ENCODE data around the gene AGAP5. TPM values are rescaled to one million over a fixed set of nuclear protein-coding genes. Genes with fewer than 3 reads are reported as not detected.
"Not testable (repeated sequence)": the region's sequence is repeated elsewhere in the genome, so short reads cannot be mapped to it uniquely, and the experiment has no call there.

AGAP5 gene
- total and polyA plus RNA-seq, 2 of the 4 experiments (the other 2 are of a cell fraction) = 1.8 to 4.1 TPM

GRCh38 chr10:73708122-73708521 is 10.2 kb upstream of the AGAP5 start:
- WGBS, 2 experiments (ENCODE audit: extremely low coverage in 2 of 2, insufficient read length in 1 of 2) = no CpG with 5 or more reads among the region's 1 CpG
- H3K27me3 ChIP-seq (ENCODE audit: control insufficient read depth, insufficient read depth, low read length); H4K20me1 ChIP-seq (ENCODE audit: insufficient read depth, low read length); H3K14ac ChIP-seq (replicated peaks; ENCODE audit: low read depth, low read length); H3K27ac ChIP-seq (ENCODE audit: insufficient read depth, low read length); POLR2A ChIA-PET (ENCODE audit: unreplicated experiment); H2BK15ac ChIP-seq (ENCODE audit: low read depth, low read length); H4K5ac ChIP-seq (ENCODE audit: low read depth, low read length); H3K18ac ChIP-seq (ENCODE audit: low read depth, low read length); H3K79me1 ChIP-seq (ENCODE audit: low read depth in 1 of 2, low read length in 2 of 2); H3K9ac ChIP-seq (ENCODE audit: low read depth, low read length); ATAC-seq (ENCODE audit: low read depth); dilution Hi-C loops (cut with HindIII; ENCODE audit: low sequenced_read_pairs, unreplicated experiment); intact Hi-C loops (cut with micrococcal nuclease); CTCF ChIA-PET; H2AFZ ChIP-seq (replicated peaks; ENCODE audit: low read length, poor library complexity); H3K23ac ChIP-seq (ENCODE audit: low read depth, low read length); H3K9me3 ChIP-seq (ENCODE audit: control insufficient read depth, insufficient read depth, low read length); H4K8ac ChIP-seq (ENCODE audit: low read depth in 2 of 2, low read length in 2 of 2); H3K4me2 ChIP-seq (ENCODE audit: low read depth, low read length); H3K56ac ChIP-seq (ENCODE audit: extremely low read depth, insufficient read depth, low read length); DNase-seq; H3K4me3 ChIP-seq (ENCODE audit: insufficient read depth, low read depth, low read length); H4K91ac ChIP-seq (ENCODE audit: insufficient read depth, low read depth, low read length); H3K9me1 ChIP-seq (ENCODE audit: insufficient read depth, low read length); H2AK9ac ChIP-seq (replicated peaks; ENCODE audit: low read depth, low read length, poor library complexity); BruUV-seq (replicated peaks); H3K36me3 ChIP-seq (ENCODE audit: control insufficient read depth, insufficient read depth, low read length); in situ Hi-C loops (cut with MboI; ENCODE audit: low sequenced_read_pairs); H2BK20ac ChIP-seq (ENCODE audit: low read depth, low read length): not testable (repeated sequence)
- Histone ChIP-seq H3K4me1 (ENCODE audit: control insufficient read depth, insufficient read depth, low read length) (peaks cover 12% of the 10 kb centered on the region), H2BK5ac (ENCODE audit: low read depth, low read length, poor library complexity, severe bottlenecking) (peak overlapping the region; percentile 19), H3K4ac (ENCODE audit: low read depth, low read length) (peak overlapping the region; percentile 29), H2AK5ac (ENCODE audit: low read depth, low read length) (peak overlapping the region; percentile 35; the same call in 1 of the 2 replicates), H2BK120ac (ENCODE audit: low read depth, low read length) (0 out of 2 replicates have a peak overlapping the region, but pooled peaks have one; percentile 8)

GRCh38 chr10:73707628-73708027 is 9.7 kb upstream of the AGAP5 start:
- peaks cover 12% of the 10 kb centered on the region for H3K4me1 ChIP-seq (ENCODE audit: control insufficient read depth, insufficient read depth, low read length)
- intact Hi-C loops (cut with micrococcal nuclease); H3K9me1 ChIP-seq (ENCODE audit: insufficient read depth, low read length); H3K79me1 ChIP-seq (ENCODE audit: low read depth in 1 of 2, low read length in 2 of 2); H2AK9ac ChIP-seq (replicated peaks; ENCODE audit: low read depth, low read length, poor library complexity); ATAC-seq (ENCODE audit: low read depth); in situ Hi-C loops (cut with MboI; ENCODE audit: low sequenced_read_pairs); H3K4ac ChIP-seq (ENCODE audit: low read depth, low read length); H3K4me2 ChIP-seq (ENCODE audit: low read depth, low read length); POLR2A ChIA-PET (ENCODE audit: unreplicated experiment); H4K5ac ChIP-seq (ENCODE audit: low read depth, low read length); H3K18ac ChIP-seq (ENCODE audit: low read depth, low read length); H3K23ac ChIP-seq (ENCODE audit: low read depth, low read length); H3K9ac ChIP-seq (ENCODE audit: low read depth, low read length); H2AFZ ChIP-seq (replicated peaks; ENCODE audit: low read length, poor library complexity); H2BK20ac ChIP-seq (ENCODE audit: low read depth, low read length); H3K27ac ChIP-seq (ENCODE audit: insufficient read depth, low read length); H2BK15ac ChIP-seq (ENCODE audit: low read depth, low read length); H2AK5ac ChIP-seq (ENCODE audit: low read depth, low read length); BruUV-seq (replicated peaks); H3K9me3 ChIP-seq (ENCODE audit: control insufficient read depth, insufficient read depth, low read length); H4K91ac ChIP-seq (ENCODE audit: insufficient read depth, low read depth, low read length); H3K27me3 ChIP-seq (ENCODE audit: control insufficient read depth, insufficient read depth, low read length); H3K4me3 ChIP-seq (ENCODE audit: insufficient read depth, low read depth, low read length); H3K14ac ChIP-seq (replicated peaks; ENCODE audit: low read depth, low read length); dilution Hi-C loops (cut with HindIII; ENCODE audit: low sequenced_read_pairs, unreplicated experiment); CTCF ChIA-PET; H2BK120ac ChIP-seq (ENCODE audit: low read depth, low read length); DNase-seq; H3K36me3 ChIP-seq (ENCODE audit: control insufficient read depth, insufficient read depth, low read length); H3K56ac ChIP-seq (ENCODE audit: extremely low read depth, insufficient read depth, low read length); H2BK5ac ChIP-seq (ENCODE audit: low read depth, low read length, poor library complexity, severe bottlenecking); H4K20me1 ChIP-seq (ENCODE audit: insufficient read depth, low read length): not testable (repeated sequence)
- H4K8ac ChIP-seq (ENCODE audit: low read depth in 2 of 2, low read length in 2 of 2) = peak overlapping the region in 1 of 2 experiments; percentile 60; a peak in 1 of 4 replicates
